ENCODE results near the gene ANKRD40CL. TPM values are rescaled to one million over a fixed set of nuclear protein-coding genes. Genes with fewer than 3 reads are reported as not detected.

ANKRD40CL gene
- total RNA-seq, 1 experiment from 2014 or later: not detected

DNA sequence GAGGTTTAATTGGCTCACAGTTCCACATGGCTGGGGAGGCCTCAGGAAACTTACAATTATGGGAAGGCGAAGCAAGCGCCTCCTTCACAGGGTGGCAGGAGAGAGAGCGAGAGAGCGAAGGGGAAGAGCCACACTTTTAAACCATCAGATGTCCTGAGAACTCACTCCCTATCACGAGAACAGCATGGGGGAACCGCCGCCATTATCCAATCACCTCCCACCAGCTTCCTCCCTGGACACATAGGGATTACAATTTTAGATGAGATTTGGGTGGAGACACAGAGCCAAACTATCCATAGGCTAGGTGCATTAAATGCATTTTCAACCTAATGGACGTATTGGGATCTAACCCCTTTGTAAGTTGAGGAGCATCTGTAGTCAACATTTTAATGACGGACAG is 54.7 kb downstream of the ANKRD40CL start:
- no CpG with 5 or more reads among the region's 9 CpGs for WGBS (ENCODE audit: extremely low coverage, insufficient read length, low lambda C conversion rate)
- no peak for DNase-seq
- Histone ChIP-seq H2BK120ac (ENCODE audit: low read depth, low read length, poor library complexity, severe bottlenecking) (no peak overlapping the region), H4K5ac (ENCODE audit: insufficient read length, low read depth, low read length) (no peak overlapping the region), H2BK5ac (ENCODE audit: insufficient read length, low read length) (no peak overlapping the region), H2BK20ac (ENCODE audit: low read depth, low read length, poor library complexity, severe bottlenecking) (no peak overlapping the region), H4K20me1 (ENCODE audit: control insufficient read depth, insufficient read depth, insufficient read length) (no peaks in the 10 kb centered on the region), H2AK5ac (ENCODE audit: insufficient read length, low read length) (no peak overlapping the region), H3K18ac (ENCODE audit: insufficient read length, low read depth, low read length) (no peak overlapping the region), H2AFZ (ENCODE audit: low read length) (no peak overlapping the region), H3K27ac (ENCODE audit: insufficient read length, low read depth, low read length) (no peak overlapping the region), H3K23me2 (ENCODE audit: insufficient read length, low read depth, low read length, poor library complexity, severe bottlenecking) (peaks cover 5% of the 10 kb centered on the region), H3K56ac (ENCODE audit: insufficient read length, low read depth, low read length) (no peak overlapping the region), H3K23ac (ENCODE audit: insufficient read length, low read depth, low read length) (no peak overlapping the region), H3K4me2 (ENCODE audit: insufficient read depth, insufficient read length, low read length) (no peak overlapping the region), H3K4me1 (ENCODE audit: insufficient read depth, low read length) (no peaks in the 10 kb centered on the region; the same call in 1 of the 2 replicates), H3K79me1 (ENCODE audit: insufficient read depth, low read depth, low read length, poor library complexity, severe bottlenecking) (no peaks in the 10 kb centered on the region), H3K79me2 (ENCODE audit: insufficient read depth, low read length) (no peaks in the 10 kb centered on the region), H4K8ac (replicated peaks; ENCODE audit: insufficient read length, low read depth, low read length) (no peak overlapping the region), H3K14ac (ENCODE audit: insufficient read depth, low read length) (no peak overlapping the region), H3K4ac (ENCODE audit: low read depth, low read length) (no peak overlapping the region), H3K27me3 (ENCODE audit: insufficient read depth, low read length) (no peaks in the 10 kb centered on the region), H4K91ac (ENCODE audit: insufficient read length, low read depth, low read length) (no peak overlapping the region), H2BK15ac (ENCODE audit: low read depth, low read length) (no peak overlapping the region), H3T11ph (ENCODE audit: low read length) (no peak overlapping the region), H3K9ac (ENCODE audit: extremely low read depth, insufficient read length, low read length) (no peak overlapping the region), H3K9me3 (ENCODE audit: control insufficient read depth, low read depth, low read length) (no peaks in the 10 kb centered on the region), H2BK12ac (ENCODE audit: insufficient read length, low read depth, low read length) (no peak overlapping the region)
- H3K4me1 Mint-ChIP-seq: peaks cover 24 to 28% of the 10 kb centered on the region in 2 experiments
- TF ChIP-seq, protein P1, sequence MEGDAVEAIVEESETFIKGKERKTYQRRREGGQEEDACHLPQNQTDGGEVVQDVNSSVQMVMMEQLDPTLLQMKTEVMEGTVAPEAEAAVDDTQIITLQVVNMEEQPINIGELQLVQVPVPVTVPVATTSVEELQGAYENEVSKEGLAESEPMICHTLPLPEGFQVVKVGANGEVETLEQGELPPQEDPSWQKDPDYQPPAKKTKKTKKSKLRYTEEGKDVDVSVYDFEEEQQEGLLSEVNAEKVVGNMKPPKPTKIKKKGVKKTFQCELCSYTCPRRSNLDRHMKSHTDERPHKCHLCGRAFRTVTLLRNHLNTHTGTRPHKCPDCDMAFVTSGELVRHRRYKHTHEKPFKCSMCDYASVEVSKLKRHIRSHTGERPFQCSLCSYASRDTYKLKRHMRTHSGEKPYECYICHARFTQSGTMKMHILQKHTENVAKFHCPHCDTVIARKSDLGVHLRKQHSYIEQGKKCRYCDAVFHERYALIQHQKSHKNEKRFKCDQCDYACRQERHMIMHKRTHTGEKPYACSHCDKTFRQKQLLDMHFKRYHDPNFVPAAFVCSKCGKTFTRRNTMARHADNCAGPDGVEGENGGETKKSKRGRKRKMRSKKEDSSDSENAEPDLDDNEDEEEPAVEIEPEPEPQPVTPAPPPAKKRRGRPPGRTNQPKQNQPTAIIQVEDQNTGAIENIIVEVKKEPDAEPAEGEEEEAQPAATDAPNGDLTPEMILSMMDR (conservative IDR thresholded peaks at IDR 0.05): no peak
- no peak overlapping the region for H3K27ac Mint-ChIP-seq
- no peak overlapping the region for H3K4me3 Mint-ChIP-seq
- no peaks in the 10 kb centered on the region for H3K36me3 Mint-ChIP-seq (ENCODE audit: insufficient read depth in 1 of 3, low read depth in 3 of 3)
- H3K9me3 Mint-ChIP-seq: no peaks in the 10 kb centered on the region
- no peaks in the 10 kb centered on the region; the same call in 1 of the 2 replicates for H3K27me3 Mint-ChIP-seq (ENCODE audit: low read depth)

Small RNAs within 50 kb of the gene (microRNA-seq; reads per million reads assigned to microRNA genes)
- gene MIR8059 (ENCODE audit: borderline microRNAs expressed): not detected

Other genes starting within 250 kb of the ANKRD40CL start
- 1.9 and 2.2 TPM in 2 replicates for gene EPN3, start 234.8 kb downstream of the ANKRD40CL start, total RNA-seq (2021)
- gene SPATA20, start 220.3 kb downstream of the ANKRD40CL start, total RNA-seq (2021): 23.9 and 26.6 TPM in 2 replicates
- gene CACNA1G, start 206.8 kb downstream of the ANKRD40CL start, total RNA-seq (2021): 1.5 and 1.7 TPM in 2 replicates
- 0.31 and 0.59 TPM in 2 replicates for gene ABCC3, start 132.6 kb downstream of the ANKRD40CL start, total RNA-seq (2021)
- 54.3 and 56.1 TPM in 2 replicates for gene ANKRD40, start 59.6 kb downstream of the ANKRD40CL start, total RNA-seq (2021)
- gene LUC7L3, start 47.9 kb downstream of the ANKRD40CL start, total RNA-seq (2021): 143 and 154 TPM in 2 replicates
- 1.0 and 1.1 TPM in 2 replicates for gene WFIKKN2, start 68.1 kb upstream of the ANKRD40CL start, total RNA-seq (2021)
- gene TOB1, start 98.8 kb upstream of the ANKRD40CL start, total RNA-seq (2021): 31.2 and 31.6 TPM in 2 replicates

Measured in H9 (cell line).